GM12878 (cell line): Measurements from ENCODE around the gene SPTBN1. TPM values are rescaled to one million over a fixed set of nuclear protein-coding genes. Genes with fewer than 3 reads are reported as not detected.

Source experiments
- ATAC-seq: fragments of 200-7000 bp; cut with Tn5 transposase; 3 replicates; pipeline ENCODE4 v1.9.1; 2020; ENCODE audit warnings: mild to moderate bottlenecking, moderate library complexity
- BruUV-seq: library from RNA; stranded (reverse); fragments of 400-500 nt; replicated peaks from 2 replicates; lab custom pipeline; 2021; lab: Mats Ljungman, UMichigan
- CTCF ChIA-PET: fragments of 300-600 bp; sonication (Branson Sonifier 250); formaldehyde crosslinking; extraction: SDS; loops from one replicate; lab custom pipeline; 2021; ENCODE audit warnings: inconsistent platforms; lab: Yijun Ruan, JAX
- POLR2A ChIA-PET: fragments of 350-600 bp; formaldehyde crosslinking; extraction: SDS; loops from one replicate; lab custom pipeline; 2021; ENCODE audit warnings: inconsistent platforms; lab: Charles Lee
- RAD21 ChIA-PET: fragments of 300-600 bp; sonication (Branson Sonifier 250); formaldehyde crosslinking; loops from one replicate; lab custom pipeline; 2023; ENCODE audit warnings: antibody characterized with exemption; ENCODE audit not compliant: unreplicated experiment; lab: Charles Lee
- SMC1A ChIA-PET: fragments of 300-600 bp; sonication (Branson Sonifier 250); formaldehyde crosslinking; loops from one replicate; lab custom pipeline; 2023; ENCODE audit not compliant: unreplicated experiment, uncharacterized antibody; lab: Charles Lee
- DNase-seq: peaks from one replicate; pipeline ENCODE4 v3.0.0-alpha.2; 2011; ENCODE audit warnings: low read depth, low spot score
- FAIRE-seq: peaks from 3 replicates; lab custom pipeline; 2011; peaks lifted over from hg19 to GRCh38; lab: Jason Lieb, UNC
- H2AFZ ChIP-seq: 2 replicates; pipeline ENCODE4 v1.6.0; 2011; ENCODE audit warnings: low read depth, low read length, control low read depth; ENCODE audit not compliant: control insufficient read depth
- H3K27ac ChIP-seq: 2 replicates; pipeline ENCODE4 v1.5.1; 2011; ENCODE audit warnings: control low read depth; ENCODE audit not compliant: control insufficient read depth, insufficient read depth
- H3K27me3 ChIP-seq, 2 experiments: replicated peaks in 1 of 2; 2 replicates each; pipeline versions ENCODE4 v1.6.0 to v1.6.1; 2011; ENCODE audit warnings: low read length in 1 of 2; ENCODE audit not compliant: control insufficient read depth in 2 of 2, insufficient read depth in 2 of 2
- H3K36me3 ChIP-seq, 2 experiments: 2 replicates each; pipeline ENCODE4 v1.5.1; 2011; ENCODE audit warnings: low read length in 1 of 2; ENCODE audit not compliant: control insufficient read depth in 2 of 2, insufficient read depth in 2 of 2
- H3K4me1 ChIP-seq: 2 replicates; pipeline ENCODE4 v1.6.1; 2011; ENCODE audit warnings: mild to moderate bottlenecking, low read length, moderate library complexity, mixed read lengths; ENCODE audit not compliant: control insufficient read depth, insufficient read depth
- H3K4me2 ChIP-seq: 2 replicates; pipeline ENCODE4 v1.6.0; 2011; ENCODE audit warnings: control low read depth; ENCODE audit not compliant: control insufficient read depth, insufficient read depth
- H3K4me3 ChIP-seq: fragments of 200-600 bp; sonication (generic); 2 replicates; pipeline ENCODE4 v1.5.1; 2016
- H3K79me2 ChIP-seq: 2 replicates; pipeline ENCODE4 v1.6.0; 2011; ENCODE audit warnings: low read length; ENCODE audit not compliant: control insufficient read depth, insufficient read depth
- H3K9ac ChIP-seq: 2 replicates; pipeline ENCODE4 v1.8.0; 2011; ENCODE audit warnings: low read length, control low read depth, mixed read lengths; ENCODE audit not compliant: control insufficient read depth, insufficient read depth
- H3K9me3 ChIP-seq: replicated peaks from 3 replicates; pipeline ENCODE4 v1.5.1; 2011; ENCODE audit warnings: mild to moderate bottlenecking, low read length; ENCODE audit not compliant: control insufficient read depth, insufficient read depth
- H4K20me1 ChIP-seq: 2 replicates; pipeline ENCODE4 v1.6.0; 2011; ENCODE audit not compliant: control insufficient read depth, insufficient read depth
- ZBTB4 ChIP-seq: fragments of 450-650 bp; formaldehyde crosslinking; IDR thresholded peaks from 2 replicates; pipeline ENCODE4 v1.4.0; 2022; ENCODE audit warnings: mild to moderate bottlenecking, moderate library complexity
- ZBTB40 ChIP-seq: fragments of 450-650 bp; IDR thresholded peaks from 2 replicates; pipeline ENCODE4 v1.6.1; 2016; ENCODE audit warnings: mild to moderate bottlenecking, moderate library complexity, borderline replicate concordance
- ZNF592 ChIP-seq: fragments of 450-650 bp; IDR thresholded peaks from 2 replicates; pipeline ENCODE4 v1.6.1; 2017; ENCODE audit warnings: mild to moderate bottlenecking, moderate library complexity
- WGBS: methylation state at CpG from one replicate; pipeline ENCODE4 v1.1.6; 2016; ENCODE audit warnings: low lambda C conversion rate; ENCODE audit not compliant: insufficient replicate concordance, insufficient coverage; ENCODE audit errors: missing lambda C conversion rate; 5-methylcytosine and 5-hydroxymethylcytosine counted together
- in situ Hi-C: fragments of 300-500 bp; cut with MboI; formaldehyde crosslinking; loops from 9 replicates; pipeline ENCODE4 v1.14.3; 2018; ENCODE audit warnings: mixed read lengths
- intact Hi-C: fragments of 100-400 bp; cut with micrococcal nuclease; formaldehyde crosslinking; loops from one replicate; pipeline ENCODE4 v1.14.2; 2022; ENCODE audit not compliant: unreplicated experiment
- polyA plus RNA-seq, 11 experiments: library from polyadenylated mRNA; depleted of rRNA in 4 of 11; unstranded in 6 of 11; stranded (reverse) in 5 of 11; fragments of >200 nt; fragmentation: Nextera tagmentation in 4 of 11; fragmentation: Illumina TruSeq in 1 of 11; extraction: Ambion mirVana in 4 of 11; extraction: Trizol in 1 of 11; gene quantifications; 1 replicate in 1 of 11; 2 replicates in 10 of 11; pipeline versions ENCODE4 v1.2.1 to v1.2.3, GENCODE V29; 2011 to 2016; ENCODE audit warnings: inconsistent platforms in 2 of 11, missing spikeins in 2 of 11, low read depth in 1 of 11
- total RNA-seq, 4 experiments: library from RNA; depleted of rRNA in 3 of 4; stranded (reverse); fragments of >200 nt in 3 of 4; fragmentation: Illumina TruSeq in 1 of 4; extraction: Trizol in 1 of 4; gene quantifications; 2 replicates each; pipeline versions ENCODE4 v1.2.1 to v1.2.3, GENCODE V29; 2013 to 2021

The SPTBN1 gene
- total and polyA plus RNA-seq, 10 of the 15 experiments (the other 5 are each of a cell fraction or from before 2014, with no cell fraction given): 20.6 to 154 (median 76.7) TPM

- H3K79me2 ChIP-seq: peaks cover 36% of the 10 kb centered on the region
- peak overlapping the region; percentile 95 for H3K27ac ChIP-seq
- FAIRE-seq: no peak
- ChIA-PET SMC1A (interaction anchor here (0.6 to 6.4 kb wide), 32 partner anchors 10 to 277 kb away, joined by 3 to 86 read pairs (median 6); no protein-coding TSS in a partner anchor), RAD21 (interaction anchor here (0.7 to 3.9 kb wide), 27 partner anchors 9 to 110 kb away, joined by 3 to 56 read pairs (median 6); no protein-coding TSS in a partner anchor), CTCF (interaction anchor here (0.8 to 3.8 kb wide), 14 partner anchors 9 to 110 kb away, joined by 3 to 31 read pairs (median 4); no protein-coding TSS in a partner anchor), POLR2A (interaction anchor here (0.8 to 4.0 kb wide), 15 partner anchors 10 to 110 kb away, joined by 3 to 40 read pairs (median 8); no protein-coding TSS in a partner anchor)
- DNase-seq: no peak
- peaks cover 57% of the 10 kb centered on the region for H3K4me1 ChIP-seq
- H3K36me3 ChIP-seq: peaks cover 40 to 47% of the 10 kb centered on the region in 2 experiments
- 0 out of 2 replicates have a peak, but pooled peaks have one; percentile 56 for TF ChIP-seq ZBTB4 (CRISPR knock-in tag)
- TF ChIP-seq ZNF592: peak; percentile 68; the same call in 1 of the 2 replicates
- TF ChIP-seq ZBTB40: no peak
- peak overlapping the region; percentile 61 for H3K9ac ChIP-seq
- H3K4me3 ChIP-seq: peak overlapping the region; percentile 38; the same call in 1 of the 2 replicates
- in situ Hi-C loops (no loop called here), intact Hi-C loops (loop anchor here (1.0 to 10.0 kb wide), 6 partner anchors 47 to 529 kb away; no protein-coding TSS in a partner anchor)
- H4K20me1 ChIP-seq: no peaks in the 10 kb centered on the region; the same call in 1 of the 2 replicates
- 47% methylated on average over 3 of the region's 3 CpGs for WGBS
- no peaks in the 10 kb centered on the region; the same call in 2 of the 3 replicates for H3K9me3 ChIP-seq
- peak overlapping the region; percentile 61 for H3K4me2 ChIP-seq
- no peak overlapping the region for H2AFZ ChIP-seq
- BruUV-seq: no TSS peak
- H3K27me3 ChIP-seq: no peaks in the 10 kb centered on the region
- 0 out of 3 replicates have a peak, but pooled peaks have one; percentile 1 for ATAC-seq
Measured at GRCh38 chr2:54634021-54634420, 177.9 kb downstream of the SPTBN1 start.
